HepG2 (cell line): ENCODE results near the gene MAOB. TPM values are rescaled to one million over a fixed set of nuclear protein-coding genes. Genes with fewer than 3 reads are reported as not detected.

Experiments
- ELF3 ChIP-seq: IDR thresholded peaks from 2 replicates; pipeline ENCODE4 v1.6.1; 2016; ENCODE audit warnings: missing genetic modification reagents, missing compliant biosample characterization
- FOSL2 ChIP-seq: sonication (generic); formaldehyde crosslinking; IDR thresholded peaks from 2 replicates; pipeline ENCODE4 v1.4.0; 2020; ENCODE audit warnings: missing genetic modification reagents
- FOXP1 ChIP-seq, 2 experiments: fragments of 450-650 bp in 1 of 2; IDR thresholded peaks; 2 replicates each; pipeline ENCODE4 v1.6.1; 2017 to 2018; ENCODE audit warnings: antibody characterized with exemption in 1 of 2
- GABPB1 ChIP-seq: IDR thresholded peaks from 2 replicates; pipeline ENCODE4 v1.6.1; 2016; ENCODE audit warnings: mild to moderate bottlenecking, missing genetic modification reagents, moderate library complexity, missing compliant biosample characterization
- HNRNPLL ChIP-seq: fragments of 200-400 bp; formaldehyde crosslinking; IDR thresholded peaks from 2 replicates; pipeline ENCODE4 v1.6.1; 2017; ENCODE audit warnings: mild to moderate bottlenecking, low read depth, low read length; ENCODE audit not compliant: poor library complexity, severe bottlenecking
- IRF9 ChIP-seq: sonication (generic); formaldehyde crosslinking; IDR thresholded peaks from 2 replicates; pipeline ENCODE4 v1.8.0; 2022; ENCODE audit warnings: missing genetic modification reagents, mild to moderate bottlenecking, borderline replicate concordance
- MAZ ChIP-seq, 2 experiments: sonication (generic) in 1 of 2; formaldehyde crosslinking in 1 of 2; IDR thresholded peaks; 2 replicates each; pipeline versions ENCODE4 v1.5.0 to v1.6.1; 2012 to 2020; ENCODE audit warnings: low read depth in 2 of 2, mild to moderate bottlenecking in 2 of 2, borderline replicate concordance in 1 of 2, improper control_type of control experiment in 1 of 2, low read length in 1 of 2, missing genetic modification reagents in 1 of 2, moderate library complexity in 1 of 2
- ONECUT2 ChIP-seq: sonication (generic); formaldehyde crosslinking; IDR thresholded peaks from 2 replicates; pipeline ENCODE4 v1.4.0; 2020; ENCODE audit warnings: missing genetic modification reagents
- POLR2G ChIP-seq: fragments of 200-400 bp; formaldehyde crosslinking; IDR thresholded peaks from 2 replicates; pipeline ENCODE4 v1.6.1; 2018; ENCODE audit warnings: mild to moderate bottlenecking, low read depth, low read length, moderate library complexity
- RFX1 ChIP-seq: fragments of 450-650 bp; IDR thresholded peaks from 2 replicates; pipeline ENCODE4 v1.6.1; 2017
- STAG1 ChIP-seq: sonication (generic); formaldehyde crosslinking; IDR thresholded peaks from 2 replicates; pipeline ENCODE4 v1.4.0; 2020; ENCODE audit warnings: missing genetic modification reagents
- TFAP4 ChIP-seq: sonication (generic); IDR thresholded peaks from 2 replicates; pipeline ENCODE4 v1.6.1; 2016; ENCODE audit warnings: low read depth, borderline replicate concordance
- THAP8 ChIP-seq: sonication (generic); formaldehyde crosslinking; IDR thresholded peaks from 2 replicates; pipeline ENCODE4 v1.5.1; 2020; ENCODE audit warnings: missing genetic modification reagents, mild to moderate bottlenecking, borderline replicate concordance
- XRCC5 ChIP-seq: fragments of 200-400 bp; formaldehyde crosslinking; optimal IDR thresholded peaks from 2 replicates; pipeline ENCODE3; 2017; ENCODE audit warnings: mild to moderate bottlenecking, low read length
- ZNF432 ChIP-seq: sonication (generic); formaldehyde crosslinking; IDR thresholded peaks from 2 replicates; pipeline ENCODE4 v1.5.0; 2020; ENCODE audit warnings: missing genetic modification reagents, mild to moderate bottlenecking, borderline replicate concordance
- ZNF768 ChIP-seq: sonication (generic); formaldehyde crosslinking; IDR thresholded peaks from 2 replicates; pipeline ENCODE4 v1.4.0; 2020; ENCODE audit warnings: missing genetic modification reagents
- polyA plus RNA-seq, 8 experiments: library from polyadenylated mRNA; depleted of rRNA in 3 of 8; stranded (reverse) in 7 of 8; unstranded in 1 of 8; fragments of >200 nt; fragmentation: Illumina TruSeq in 4 of 8; extraction: Trizol in 4 of 8; gene quantifications; 2 replicates each; pipeline versions ENCODE4 v1.2.1 to v1.2.3, GENCODE V29; 2011 to 2016; ENCODE audit warnings: low read depth in 4 of 8, missing spikeins in 1 of 8, mixed read lengths in 1 of 8; ENCODE audit not compliant: insufficient read depth in 1 of 8
- total RNA-seq, 5 experiments: library from RNA; depleted of rRNA; stranded (reverse); fragments of >200 nt; fragmentation: Illumina TruSeq; extraction: Trizol; gene quantifications; 2 replicates each; pipeline ENCODE4 v1.2.3, GENCODE V29; 2016; ENCODE audit warnings: low read depth in 1 of 5
- TF ChIP-seq, protein P1 (sequence below): IDR thresholded peaks from 2 replicates; pipeline ENCODE4 v1.6.1; 2016
- TF ChIP-seq, protein P2 (sequence below), 2 experiments: IDR thresholded peaks; 2 replicates each; pipeline ENCODE4 v1.6.1; 2011 to 2012; ENCODE audit warnings: low read length in 2 of 2, borderline replicate concordance in 1 of 2, low read depth in 1 of 2, mild to moderate bottlenecking in 1 of 2, moderate library complexity in 1 of 2
- TF ChIP-seq, protein P3 (sequence below): sonication (generic); formaldehyde crosslinking; IDR thresholded peaks from 2 replicates; pipeline ENCODE4 v1.4.0; 2020; ENCODE audit warnings: missing genetic modification reagents

Gene MAOB
- total and polyA plus RNA-seq, 2 of the 13 experiments (the other 11 are each of a cell fraction or from before 2014, with no cell fraction given), result 11.0 to 19.0 TPM

DNA sequence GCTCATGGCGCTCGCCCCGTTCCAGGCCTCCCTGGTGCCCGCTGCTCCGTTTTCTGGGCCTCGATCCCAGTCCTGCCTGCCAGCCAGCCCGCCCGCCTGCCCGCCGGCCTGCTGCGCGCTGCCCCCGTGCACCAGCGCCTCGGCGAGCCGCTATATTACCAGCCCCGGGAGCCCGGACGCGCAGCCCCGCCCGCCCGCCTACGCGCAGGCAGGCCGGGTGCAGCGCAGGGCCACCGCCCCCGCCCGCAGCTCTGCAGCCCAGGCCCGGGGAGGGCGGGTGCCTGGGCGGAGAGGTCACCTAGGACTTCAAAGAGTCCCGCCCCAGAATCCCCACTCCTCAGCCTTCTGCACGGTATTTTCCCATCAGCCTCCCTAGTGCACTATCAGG is at the start of gene MAOB (continued):
- TF ChIP-seq MAZ (IDR thresholded peaks at IDR 0.05; ENCODE audit: borderline replicate concordance, low read depth, low read length) (0 out of 2 replicates have a peak, but pooled peaks have one; percentile 52), MAZ (CRISPR knock-in tag; IDR thresholded peaks at IDR 0.05; ENCODE audit: low read depth) (no peak), POLR2G (peak; percentile 54; the same call in 1 of the 2 replicates), THAP8 (CRISPR knock-in tag) (no peak), ZNF768 (CRISPR knock-in tag) (no peak), GABPB1 (peak; percentile 10; the same call in 1 of the 2 replicates), ELF3 (CRISPR knock-in tag) (no peak), XRCC5 (no peak), IRF9 (CRISPR knock-in tag) (no peak), HNRNPLL (peak; percentile 79), ONECUT2 (CRISPR knock-in tag) (no peak), FOXP1 (IDR thresholded peaks at IDR 0.05) (no peak), FOXP1 (CRISPR knock-in tag; IDR thresholded peaks at IDR 0.05) (no peak), STAG1 (no peak), FOSL2 (CRISPR knock-in tag) (no peak), ZNF432 (CRISPR knock-in tag) (no peak), RFX1 (no peak), TFAP4 (no peak)
- TF ChIP-seq, protein P1, sequence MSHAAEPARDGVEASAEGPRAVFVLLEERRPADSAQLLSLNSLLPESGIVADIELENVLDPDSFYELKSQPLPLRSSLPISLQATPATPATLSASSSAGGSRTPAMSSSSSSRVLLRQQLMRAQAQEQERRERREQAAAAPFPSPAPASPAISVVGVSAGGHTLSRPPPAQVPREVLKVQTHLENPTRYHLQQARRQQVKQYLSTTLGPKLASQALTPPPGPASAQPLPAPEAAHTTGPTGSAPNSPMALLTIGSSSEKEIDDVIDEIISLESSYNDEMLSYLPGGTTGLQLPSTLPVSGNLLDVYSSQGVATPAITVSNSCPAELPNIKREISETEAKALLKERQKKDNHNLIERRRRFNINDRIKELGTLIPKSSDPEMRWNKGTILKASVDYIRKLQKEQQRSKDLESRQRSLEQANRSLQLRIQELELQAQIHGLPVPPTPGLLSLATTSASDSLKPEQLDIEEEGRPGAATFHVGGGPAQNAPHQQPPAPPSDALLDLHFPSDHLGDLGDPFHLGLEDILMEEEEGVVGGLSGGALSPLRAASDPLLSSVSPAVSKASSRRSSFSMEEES, result no peak
- TF ChIP-seq, protein P2, sequence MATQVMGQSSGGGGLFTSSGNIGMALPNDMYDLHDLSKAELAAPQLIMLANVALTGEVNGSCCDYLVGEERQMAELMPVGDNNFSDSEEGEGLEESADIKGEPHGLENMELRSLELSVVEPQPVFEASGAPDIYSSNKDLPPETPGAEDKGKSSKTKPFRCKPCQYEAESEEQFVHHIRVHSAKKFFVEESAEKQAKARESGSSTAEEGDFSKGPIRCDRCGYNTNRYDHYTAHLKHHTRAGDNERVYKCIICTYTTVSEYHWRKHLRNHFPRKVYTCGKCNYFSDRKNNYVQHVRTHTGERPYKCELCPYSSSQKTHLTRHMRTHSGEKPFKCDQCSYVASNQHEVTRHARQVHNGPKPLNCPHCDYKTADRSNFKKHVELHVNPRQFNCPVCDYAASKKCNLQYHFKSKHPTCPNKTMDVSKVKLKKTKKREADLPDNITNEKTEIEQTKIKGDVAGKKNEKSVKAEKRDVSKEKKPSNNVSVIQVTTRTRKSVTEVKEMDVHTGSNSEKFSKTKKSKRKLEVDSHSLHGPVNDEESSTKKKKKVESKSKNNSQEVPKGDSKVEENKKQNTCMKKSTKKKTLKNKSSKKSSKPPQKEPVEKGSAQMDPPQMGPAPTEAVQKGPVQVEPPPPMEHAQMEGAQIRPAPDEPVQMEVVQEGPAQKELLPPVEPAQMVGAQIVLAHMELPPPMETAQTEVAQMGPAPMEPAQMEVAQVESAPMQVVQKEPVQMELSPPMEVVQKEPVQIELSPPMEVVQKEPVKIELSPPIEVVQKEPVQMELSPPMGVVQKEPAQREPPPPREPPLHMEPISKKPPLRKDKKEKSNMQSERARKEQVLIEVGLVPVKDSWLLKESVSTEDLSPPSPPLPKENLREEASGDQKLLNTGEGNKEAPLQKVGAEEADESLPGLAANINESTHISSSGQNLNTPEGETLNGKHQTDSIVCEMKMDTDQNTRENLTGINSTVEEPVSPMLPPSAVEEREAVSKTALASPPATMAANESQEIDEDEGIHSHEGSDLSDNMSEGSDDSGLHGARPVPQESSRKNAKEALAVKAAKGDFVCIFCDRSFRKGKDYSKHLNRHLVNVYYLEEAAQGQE (IDR thresholded peaks at IDR 0.05; ENCODE audit: borderline replicate concordance in 1 of 2, low read depth in 1 of 2, low read length in 2 of 2), result no peak
- TF ChIP-seq, protein P3, sequence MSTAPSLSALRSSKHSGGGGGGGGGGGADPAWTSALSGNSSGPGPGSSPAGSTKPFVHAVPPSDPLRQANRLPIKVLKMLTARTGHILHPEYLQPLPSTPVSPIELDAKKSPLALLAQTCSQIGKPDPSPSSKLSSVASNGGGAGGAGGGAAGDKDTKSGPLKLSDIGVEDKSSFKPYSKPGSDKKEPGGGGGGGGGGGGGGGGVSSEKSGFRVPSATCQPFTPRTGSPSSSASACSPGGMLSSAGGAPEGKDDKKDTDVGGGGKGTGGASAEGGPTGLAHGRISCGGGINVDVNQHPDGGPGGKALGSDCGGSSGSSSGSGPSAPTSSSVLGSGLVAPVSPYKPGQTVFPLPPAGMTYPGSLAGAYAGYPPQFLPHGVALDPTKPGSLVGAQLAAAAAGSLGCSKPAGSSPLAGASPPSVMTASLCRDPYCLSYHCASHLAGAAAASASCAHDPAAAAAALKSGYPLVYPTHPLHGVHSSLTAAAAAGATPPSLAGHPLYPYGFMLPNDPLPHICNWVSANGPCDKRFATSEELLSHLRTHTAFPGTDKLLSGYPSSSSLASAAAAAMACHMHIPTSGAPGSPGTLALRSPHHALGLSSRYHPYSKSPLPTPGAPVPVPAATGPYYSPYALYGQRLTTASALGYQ, result no peak
